Neural crest cell (in vitro differentiated cells): ENCODE results near the gene C20orf202. TPM values are rescaled to one million over a fixed set of nuclear protein-coding genes. Genes with fewer than 3 reads are reported as not detected.

ENCODE experiments used
- DNase-seq: peaks from one replicate; pipeline ENCODE4 v3.0.0; 2021; ENCODE audit warnings: low read depth, mixed read lengths, low spot score
- H3K27ac Mint-ChIP-seq: one replicate; pipeline ENCODE4 v1.8.0; 2021; ENCODE audit warnings: mild to moderate bottlenecking, mixed read lengths; ENCODE audit not compliant: unreplicated experiment
- H3K27me3 Mint-ChIP-seq: 2 replicates; pipeline ENCODE4 v1.8.0; 2021; ENCODE audit warnings: low read depth, mild to moderate bottlenecking, mixed read lengths
- H3K36me3 Mint-ChIP-seq: 2 replicates; pipeline ENCODE4 v1.8.0; 2021; ENCODE audit warnings: low read depth, mild to moderate bottlenecking, mixed read lengths
- H3K4me1 Mint-ChIP-seq: 2 replicates; pipeline ENCODE4 v1.8.0; 2021; ENCODE audit warnings: mixed read lengths
- H3K4me3 Mint-ChIP-seq: one replicate; pipeline ENCODE4 v1.8.0; 2021; ENCODE audit warnings: mild to moderate bottlenecking, mixed read lengths
- H3K9me3 Mint-ChIP-seq: 2 replicates; pipeline ENCODE4 v1.8.0; 2021; ENCODE audit warnings: mixed read lengths
- CTCF ChIP-seq: fragments of 200-600 bp; sonication (generic); conservative IDR thresholded peaks from 2 replicates; pipeline ENCODE4 v1.5.0; 2021; ENCODE audit warnings: antibody characterized with exemption, mild to moderate bottlenecking
- total RNA-seq: library from RNA; stranded (reverse); gene quantifications from 2 replicates; pipeline ENCODE4 v1.2.1, GENCODE V29; 2021

The C20orf202 gene
- total RNA-seq, 1 donor from 2014 or later, result 0.23 TPM

GRCh38 chr20:1184260-1184637, 19.0 kb upstream of the C20orf202 start:
- no peaks in the 10 kb centered on the region for H3K36me3 Mint-ChIP-seq
- DNase-seq, result no peak
- no peak overlapping the region for H3K27ac Mint-ChIP-seq
- H3K4me1 Mint-ChIP-seq, result peaks cover 7% of the 10 kb centered on the region
- H3K9me3 Mint-ChIP-seq, result no peaks in the 10 kb centered on the region
- peaks cover 39% of the 10 kb centered on the region for H3K27me3 Mint-ChIP-seq
- no peak for TF ChIP-seq CTCF
- peak overlapping the region; percentile 84 for H3K4me3 Mint-ChIP-seq

- H3K36me3 Mint-ChIP-seq, result no peaks in the 10 kb centered on the region
- H3K9me3 Mint-ChIP-seq, result no peaks in the 10 kb centered on the region
- no peak for DNase-seq
- TF ChIP-seq CTCF, result no peak
- peak within 1 kb of the TSS; percentile 84 for H3K4me3 Mint-ChIP-seq
- peaks cover 45% of the 10 kb centered on the region for H3K27me3 Mint-ChIP-seq
- peaks cover 7% of the 10 kb centered on the region for H3K4me1 Mint-ChIP-seq
- no peak within 1 kb of the TSS for H3K27ac Mint-ChIP-seq
Observed at GRCh38 chr20:1184638-1185315, 18.5 kb upstream of the C20orf202 start, which contains the start of gene TMEM74B. TSS of gene TMEM74B (minus strand) at chr20:1184981. CDS start at chr20:1183801, 1,180 bp downstream.

- no peak overlapping the region for H3K4me3 Mint-ChIP-seq
- DNase-seq, result peak; percentile 20
Observed at GRCh38 chr20:1185316-1185741, 17.9 kb upstream of the C20orf202 start.

GRCh38 chr20:1185790-1186334, 17.4 kb upstream of the C20orf202 start:
- peak; percentile 75 for TF ChIP-seq CTCF
- Mint-ChIP-seq H3K27ac (no peak overlapping the region), H3K4me3 (peak overlapping the region; percentile 53), H3K27me3 (peaks cover 55% of the 10 kb centered on the region), H3K9me3 (no peaks in the 10 kb centered on the region), H3K36me3 (no peaks in the 10 kb centered on the region), H3K4me1 (peaks cover 7% of the 10 kb centered on the region)
- peak; percentile 62 for DNase-seq

More at GRCh38 chr20:1185316-1185741, 17.9 kb upstream of the C20orf202 start:
- Mint-ChIP-seq H3K36me3 (no peaks in the 10 kb centered on the region), H3K4me1 (peaks cover 7% of the 10 kb centered on the region), H3K27ac (no peak overlapping the region), H3K27me3 (peaks cover 50% of the 10 kb centered on the region), H3K9me3 (no peaks in the 10 kb centered on the region)
- TF ChIP-seq CTCF, result no peak

- DNase-seq, result no peak
- Mint-ChIP-seq H3K4me3 (peak overlapping the region; percentile 53), H3K27ac (no peak overlapping the region), H3K4me1 (peaks cover 7% of the 10 kb centered on the region), H3K36me3 (no peaks in the 10 kb centered on the region), H3K9me3 (no peaks in the 10 kb centered on the region), H3K27me3 (peaks cover 59% of the 10 kb centered on the region)
- TF ChIP-seq CTCF, result no peak
Observed at GRCh38 chr20:1186367-1186991, 16.8 kb upstream of the C20orf202 start.
